ENCODE results near the gene CHRNA1.

Gene CHRNA1

GRCh38 chr2:174781996-174782395, 17.7 kb upstream of the CHRNA1 start:
- no peak for DNase-seq (ENCODE audit: low read depth in 2 of 2)

GRCh38 chr2:174781298-174781697, 17.0 kb upstream of the CHRNA1 start:
- DNase-seq (ENCODE audit: low read depth in 2 of 2): no peak

- no peak for DNase-seq (ENCODE audit: low read depth in 2 of 2)
Observed at GRCh38 chr2:174780856-174781255, 16.6 kb upstream of the CHRNA1 start.

- DNase-seq (ENCODE audit: low read depth in 2 of 2): no peak
Observed at GRCh38 chr2:174780191-174780840, 16.0 kb upstream of the CHRNA1 start.

- no peak for DNase-seq (ENCODE audit: low read depth in 2 of 2)
Observed at GRCh38 chr2:174779361-174779928, 15.2 kb upstream of the CHRNA1 start.

- peak; percentile 34 to 40 for DNase-seq (ENCODE audit: low read depth in 2 of 2)
Observed at GRCh38 chr2:174778085-174778981, 14.1 kb upstream of the CHRNA1 start.

GRCh38 chr2:174777347-174778084, 13.2 kb upstream of the CHRNA1 start:
- DNase-seq (ENCODE audit: low read depth in 2 of 2): no peak

GRCh38 chr2:174776675-174777074, 12.4 kb upstream of the CHRNA1 start:
- no peak for DNase-seq (ENCODE audit: low read depth in 2 of 2)

GRCh38 chr2:174776223-174776622, 12.0 kb upstream of the CHRNA1 start:
- no peak for DNase-seq (ENCODE audit: low read depth in 2 of 2)

GRCh38 chr2:174775571-174775980, 11.3 kb upstream of the CHRNA1 start:
- no peak for DNase-seq (ENCODE audit: low read depth in 2 of 2)

GRCh38 chr2:174774886-174775285, 10.6 kb upstream of the CHRNA1 start:
- no peak for DNase-seq (ENCODE audit: low read depth in 2 of 2)

GRCh38 chr2:174773215-174773614, 8.9 kb upstream of the CHRNA1 start:
- no peak for DNase-seq (ENCODE audit: low read depth in 2 of 2)

GRCh38 chr2:174772472-174772801, 8.2 kb upstream of the CHRNA1 start:
- no peak for DNase-seq (ENCODE audit: low read depth in 2 of 2)

GRCh38 chr2:174771631-174772471, 7.6 kb upstream of the CHRNA1 start:
- peak in 1 of 2 donors; percentile 38 for DNase-seq (ENCODE audit: low read depth in 2 of 2)

- no peak for DNase-seq (ENCODE audit: low read depth in 2 of 2)
Observed at GRCh38 chr2:174771136-174771535, 6.9 kb upstream of the CHRNA1 start.

GRCh38 chr2:174768557-174768956, 4.3 kb upstream of the CHRNA1 start:
- DNase-seq (ENCODE audit: low read depth in 2 of 2): no peak

GRCh38 chr2:174766271-174766670, 2.0 kb upstream of the CHRNA1 start:
- no peak for DNase-seq (ENCODE audit: low read depth in 2 of 2)

- no peak for DNase-seq (ENCODE audit: low read depth in 2 of 2)
Observed at GRCh38 chr2:174765576-174765975, 1.3 kb upstream of the CHRNA1 start.

- DNase-seq (ENCODE audit: low read depth in 2 of 2): no peak
Observed at GRCh38 chr2:174763780-174764179, 492 bp downstream of the CHRNA1 start.

- DNase-seq (ENCODE audit: low read depth in 2 of 2): no peak
Observed at GRCh38 chr2:174762464-174762863, 1.8 kb downstream of the CHRNA1 start.

GRCh38 chr2:174761837-174762236, 2.4 kb downstream of the CHRNA1 start:
- DNase-seq (ENCODE audit: low read depth in 2 of 2): no peak

Data from activated CD4-positive, alpha-beta T cell treated with anti-CD3 and anti-CD28 coated beads for 24 hours (primary cell).